Stimulated activated CD4-positive, alpha-beta T cell treated with anti-CD3 and anti-CD28 coated beads, Interleukin-15, amount 100 ng/mL, for 1 hour (primary cell): ENCODE results near the gene CNTN4.

ENCODE experiments used
- DNase-seq, 2 donors: peaks; one replicate each; pipeline ENCODE4 v3.0.0-alpha.2; 2020; ENCODE audit warnings: low read depth in 1 of 2, low spot score in 1 of 2

CNTN4 gene

GRCh38 chr3:3015185-3016089 lies 916.8 kb downstream of the CNTN4 start:
- no peak for DNase-seq

GRCh38 chr3:3016226-3016625 lies 917.6 kb downstream of the CNTN4 start:
- no peak for DNase-seq

DNA sequence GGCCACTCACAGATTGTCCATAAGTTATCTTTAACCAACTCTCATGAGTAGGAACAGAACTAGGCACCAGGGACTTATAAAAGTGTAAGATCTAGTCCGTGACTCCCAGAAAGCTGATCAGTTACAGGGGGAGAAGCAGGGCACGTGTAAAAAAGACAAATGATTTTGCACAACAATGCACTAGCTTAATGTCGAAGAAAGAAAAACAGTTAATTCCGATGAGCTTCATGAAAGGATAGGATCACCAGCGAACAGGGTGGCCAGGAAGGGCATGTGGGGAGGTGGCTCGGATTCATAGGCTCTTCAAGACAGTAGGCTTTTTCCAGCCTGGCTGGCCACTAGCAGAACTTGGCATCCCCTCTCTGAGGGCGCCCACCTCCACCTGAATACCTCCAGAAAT lies 921.5 kb downstream of the CNTN4 start:
- no peak for DNase-seq

DNA sequence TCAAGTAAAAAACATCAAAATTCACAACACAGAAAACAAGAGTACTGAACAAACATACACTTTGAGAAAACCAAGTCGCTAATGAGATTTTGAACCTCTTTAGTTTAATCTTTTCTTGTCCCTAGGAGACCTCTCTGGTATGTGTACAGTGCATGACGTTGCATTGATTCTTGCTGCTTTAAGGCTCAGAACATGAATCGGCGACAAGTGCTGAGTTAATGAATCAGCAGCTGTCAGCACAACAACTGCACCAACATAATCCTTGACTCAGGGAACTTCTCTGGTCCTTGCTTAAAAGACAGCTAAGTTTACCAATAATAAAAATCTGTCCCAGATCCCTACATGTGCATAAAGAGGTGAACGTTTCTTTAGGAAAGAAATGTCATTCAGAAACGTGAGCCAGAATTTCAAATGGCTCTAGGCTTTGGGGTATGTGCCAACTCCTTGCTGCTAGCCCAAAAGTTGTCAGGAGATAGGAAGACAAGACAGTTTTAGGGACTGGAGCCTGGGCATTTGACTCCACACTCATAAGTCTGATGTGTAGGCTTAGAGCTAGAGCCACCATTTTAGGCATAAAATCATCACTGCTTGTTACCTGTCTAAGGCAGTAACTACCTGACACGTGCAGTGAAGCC lies 924.6 kb downstream of the CNTN4 start:
- DNase-seq: no peak

DNA sequence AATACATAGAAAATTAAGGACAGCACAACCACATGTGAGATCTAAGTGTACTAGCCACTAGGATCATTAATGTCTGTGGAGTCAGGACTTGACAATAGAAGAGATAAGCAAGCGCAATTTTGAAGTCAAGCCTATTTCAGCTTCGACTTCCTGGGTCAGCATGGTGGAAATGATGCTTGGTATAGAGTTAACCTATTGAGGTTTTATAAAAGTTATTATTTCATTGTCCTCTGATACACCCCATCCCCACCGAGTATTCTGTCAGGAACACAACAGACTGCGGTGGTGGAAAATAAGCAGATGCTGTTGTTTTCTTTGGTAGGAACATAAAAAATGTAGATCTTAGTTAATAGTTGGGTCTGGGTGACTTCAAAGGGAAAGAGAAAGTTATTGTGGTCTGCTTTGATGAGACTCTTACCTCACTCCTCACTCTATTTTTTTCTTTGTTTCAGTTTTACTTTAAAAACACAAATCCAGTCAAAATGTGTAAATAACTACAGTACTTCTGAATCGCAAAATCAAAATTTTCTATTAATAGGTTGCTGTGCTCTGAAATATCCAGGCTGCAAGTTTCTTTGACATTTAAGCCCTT lies 929.4 kb downstream of the CNTN4 start:
- no peak for DNase-seq

- no peak for DNase-seq
Observed at GRCh38 chr3:3031326-3031725, 932.7 kb downstream of the CNTN4 start.

DNA sequence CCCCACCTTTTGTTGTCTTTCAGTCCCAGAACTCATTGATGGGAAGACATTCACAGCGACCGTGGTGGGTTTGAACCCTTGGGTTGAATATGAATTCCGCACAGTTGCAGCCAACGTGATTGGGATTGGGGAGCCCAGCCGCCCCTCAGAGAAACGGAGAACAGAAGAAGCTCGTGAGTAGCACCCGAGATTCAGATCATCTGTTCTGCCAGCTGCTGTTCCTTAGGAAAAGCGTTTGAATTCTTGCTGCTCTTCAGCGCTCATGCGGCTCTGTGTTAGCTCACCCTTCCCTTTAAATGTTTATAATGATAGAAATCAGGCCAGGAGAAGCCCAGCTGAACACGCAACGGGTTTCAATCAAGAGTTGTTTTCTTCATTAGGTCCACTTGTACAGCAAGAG lies 938.5 kb downstream of the CNTN4 start:
- no peak for DNase-seq

- DNase-seq: no peak
Observed at GRCh38 chr3:3038201-3038991, 939.7 kb downstream of the CNTN4 start.

- no peak for DNase-seq
Observed at GRCh38 chr3:3053974-3054373, 955.3 kb downstream of the CNTN4 start.

DNA sequence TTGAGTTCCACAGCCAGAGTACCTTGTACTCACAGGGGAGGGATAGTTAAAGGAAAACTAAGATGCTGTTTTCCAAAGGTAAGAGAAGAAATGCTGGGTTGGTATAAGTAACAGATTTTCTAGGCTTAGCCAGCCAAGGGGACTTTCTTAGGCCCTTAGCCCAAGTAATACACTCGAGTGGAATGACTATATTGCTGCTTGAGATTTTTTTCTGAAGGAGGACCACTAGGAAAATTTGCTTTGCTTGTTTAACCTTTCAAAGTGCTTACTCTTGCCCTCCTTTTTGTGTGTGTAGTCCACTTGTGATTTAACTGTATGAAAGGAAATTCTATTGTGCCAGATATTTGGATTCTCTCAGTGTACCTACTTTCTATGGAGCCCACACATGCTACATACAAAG lies 961.0 kb downstream of the CNTN4 start:
- DNase-seq: no peak

DNA sequence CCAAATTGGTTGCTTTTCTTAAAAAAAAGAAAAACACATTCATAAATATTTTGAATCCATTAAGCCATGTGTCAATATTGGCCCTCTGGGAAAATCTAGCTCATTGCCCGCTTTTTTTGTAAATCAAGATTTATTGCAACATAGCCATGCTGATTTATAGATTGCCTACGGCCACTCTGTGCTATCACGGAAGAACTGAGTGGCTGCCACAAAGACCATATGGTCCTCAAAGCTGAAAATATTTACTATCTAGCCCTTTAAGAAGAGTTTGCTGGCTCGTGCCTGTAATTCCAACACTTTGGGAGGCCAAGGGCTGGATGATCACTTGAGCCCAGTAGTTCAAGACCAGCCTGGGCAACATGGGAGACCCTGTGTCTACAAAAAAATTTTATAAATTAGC lies 965.6 kb downstream of the CNTN4 start:
- DNase-seq: no peak

DNA sequence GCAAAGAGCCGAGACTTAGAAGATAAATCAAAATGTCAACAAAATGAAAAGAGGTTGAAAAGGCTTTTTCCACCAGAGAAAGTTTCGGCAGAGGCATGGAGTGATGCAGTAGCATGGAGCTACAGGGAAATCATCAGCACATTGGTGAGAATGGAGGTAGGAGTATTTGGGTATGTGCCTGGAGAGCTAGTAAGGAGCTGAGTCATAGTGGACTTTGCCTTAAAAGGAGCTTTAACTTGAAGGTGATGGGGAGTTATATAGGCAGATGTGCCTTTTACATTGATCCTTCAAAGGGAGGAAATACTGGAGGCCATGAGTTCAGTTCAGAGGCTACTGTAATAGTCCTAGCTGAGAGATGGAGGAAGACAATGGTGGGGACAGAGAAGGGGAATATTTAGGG lies 967.2 kb downstream of the CNTN4 start:
- no peak for DNase-seq

GRCh38 chr3:3066378-3066777 lies 967.7 kb downstream of the CNTN4 start:
- no peak for DNase-seq

DNA sequence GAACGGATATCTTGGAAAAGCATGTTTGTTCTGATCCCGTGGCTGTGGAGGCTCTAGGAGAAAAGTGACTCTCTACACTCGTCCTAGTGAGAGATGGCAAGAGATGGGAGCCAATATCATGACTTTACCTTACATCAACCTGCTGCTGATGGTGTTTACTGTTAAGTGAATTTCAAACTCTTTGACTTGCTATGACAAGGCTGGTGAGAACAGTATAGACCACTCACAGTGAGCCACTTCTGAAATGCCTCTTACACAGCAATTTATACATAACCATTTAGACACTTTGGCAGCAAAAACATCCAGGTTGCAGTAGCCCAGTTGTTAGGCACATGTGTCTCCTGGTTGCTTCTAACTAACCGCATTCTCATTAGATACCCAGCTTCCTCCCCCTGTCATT lies 968.2 kb downstream of the CNTN4 start:
- no peak for DNase-seq

GRCh38 chr3:3068358-3068881 lies 969.8 kb downstream of the CNTN4 start:
- DNase-seq: no peak

DNA sequence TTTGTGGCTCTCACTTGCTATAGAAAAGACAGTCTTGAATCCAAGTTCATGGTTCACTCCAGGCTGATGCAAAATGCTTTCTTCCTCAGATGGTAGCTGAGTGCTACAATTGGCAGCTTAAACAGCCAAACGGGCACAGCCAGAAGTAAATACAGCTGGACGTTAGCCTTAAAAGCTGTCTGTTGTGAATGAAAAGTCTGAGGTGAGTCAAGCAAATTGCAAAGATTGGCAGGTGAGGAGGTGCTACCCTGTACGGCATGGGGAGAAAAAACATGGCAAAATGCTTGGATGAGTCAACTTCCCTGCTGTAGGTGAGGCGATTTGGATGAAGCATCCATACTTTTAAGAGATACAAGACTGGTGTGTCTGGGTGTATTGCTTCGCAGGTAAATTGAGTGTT lies 971.1 kb downstream of the CNTN4 start:
- DNase-seq: no peak

- DNase-seq: no peak
Observed at GRCh38 chr3:3071136-3071535, 972.5 kb downstream of the CNTN4 start.

DNA sequence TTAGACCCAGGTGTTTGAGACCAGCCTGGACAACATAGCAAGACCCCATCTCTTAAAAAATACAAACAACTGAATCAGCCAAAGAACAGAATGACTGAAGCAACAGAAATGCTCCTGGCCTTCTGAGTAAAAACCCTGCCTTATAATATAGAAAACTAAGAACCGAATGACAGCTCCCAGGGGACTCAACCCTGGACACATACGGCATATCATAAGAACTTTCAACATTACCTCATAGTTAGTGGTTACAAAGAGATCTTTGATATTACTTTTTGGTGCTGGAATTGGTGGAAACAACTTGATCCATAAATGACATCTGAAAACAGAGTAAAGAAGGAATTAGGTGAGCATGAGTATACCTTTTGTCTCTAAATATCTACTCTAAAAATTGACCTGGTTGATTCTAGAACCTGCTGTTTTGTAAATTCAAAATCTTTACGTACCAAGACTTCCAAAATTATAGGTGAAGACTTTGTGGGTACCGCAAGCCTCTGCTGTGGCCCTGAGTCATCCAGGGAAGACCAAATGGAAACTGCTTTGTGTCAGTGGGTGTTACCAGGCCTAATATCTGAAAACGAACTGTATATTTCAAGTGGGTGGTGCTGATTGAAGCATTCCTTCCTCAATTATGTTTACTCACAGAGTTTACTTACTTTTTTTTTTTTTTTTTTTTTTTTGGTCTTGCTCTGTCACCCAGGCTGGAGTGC lies 976.0 kb downstream of the CNTN4 start:
- no peak for DNase-seq

DNA sequence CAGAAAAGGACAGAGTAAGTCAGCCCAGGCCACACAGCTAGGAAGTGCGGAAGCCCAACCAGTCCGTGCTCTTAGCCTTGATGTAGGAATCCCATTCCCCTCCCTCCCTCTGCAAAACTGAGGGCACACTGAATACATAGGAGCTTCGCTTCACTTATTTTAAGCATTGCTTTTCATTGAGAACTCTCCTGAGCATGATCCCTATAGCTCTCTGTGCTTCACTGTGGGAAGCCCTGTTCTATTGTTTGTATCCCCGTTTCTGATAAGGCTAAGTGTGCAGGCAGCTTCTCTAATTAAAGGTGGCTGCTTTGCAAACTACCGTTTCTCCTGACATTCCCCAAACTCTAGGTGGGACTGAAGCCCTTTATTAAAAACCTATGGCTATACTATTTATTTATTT lies 981.6 kb downstream of the CNTN4 start:
- no peak for DNase-seq

DNA sequence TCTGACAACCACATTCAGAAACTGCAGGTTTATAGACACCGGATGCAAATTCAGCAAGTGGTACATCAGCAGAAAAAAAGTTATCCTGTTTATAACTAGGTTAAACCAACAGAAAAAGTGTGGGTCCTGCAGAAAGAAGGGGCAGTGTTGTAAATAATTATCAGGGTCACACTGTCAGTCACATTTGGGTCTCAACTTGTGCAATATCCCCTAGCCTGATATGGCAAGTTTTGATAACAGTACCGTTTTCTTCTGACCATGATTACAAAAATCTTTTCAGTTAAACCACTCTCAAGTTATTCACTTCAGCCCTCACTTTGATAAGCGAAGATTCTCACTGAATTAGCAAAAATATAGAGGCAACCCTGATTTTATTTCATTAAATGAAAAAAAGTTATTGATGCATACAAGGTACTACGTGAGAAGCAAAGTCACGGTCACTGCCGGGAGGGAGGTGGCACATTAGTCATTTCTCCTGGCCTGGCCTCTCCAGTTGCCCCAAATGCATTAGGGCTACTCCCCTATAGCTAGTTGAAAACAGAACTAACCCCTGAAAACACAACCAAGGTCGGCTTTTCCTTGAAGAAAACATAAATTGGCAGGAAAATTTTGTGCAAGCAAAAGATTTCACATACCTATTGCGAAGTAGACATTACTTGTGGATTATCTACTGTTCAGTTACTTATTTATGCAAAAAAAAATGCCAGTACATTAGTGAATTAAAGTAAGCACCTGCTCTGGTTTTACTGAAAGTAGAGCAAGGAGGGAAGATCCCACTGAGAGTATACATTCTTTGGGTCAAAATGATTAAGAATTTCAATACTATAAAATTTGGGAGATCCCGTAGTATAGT lies 982.9 kb downstream of the CNTN4 start:
- DNase-seq: no peak
